Measurements from ENCODE around the gene CTCFL. TPM values are rescaled to one million over a fixed set of nuclear protein-coding genes. Genes with fewer than 3 reads are reported as not detected.

The CTCFL gene
- total and polyA plus RNA-seq, 2 of the 8 experiments (the other 6 are each of a cell fraction or from before 2014, with no cell fraction given) = 0.30 to 0.80 TPM

DNA sequence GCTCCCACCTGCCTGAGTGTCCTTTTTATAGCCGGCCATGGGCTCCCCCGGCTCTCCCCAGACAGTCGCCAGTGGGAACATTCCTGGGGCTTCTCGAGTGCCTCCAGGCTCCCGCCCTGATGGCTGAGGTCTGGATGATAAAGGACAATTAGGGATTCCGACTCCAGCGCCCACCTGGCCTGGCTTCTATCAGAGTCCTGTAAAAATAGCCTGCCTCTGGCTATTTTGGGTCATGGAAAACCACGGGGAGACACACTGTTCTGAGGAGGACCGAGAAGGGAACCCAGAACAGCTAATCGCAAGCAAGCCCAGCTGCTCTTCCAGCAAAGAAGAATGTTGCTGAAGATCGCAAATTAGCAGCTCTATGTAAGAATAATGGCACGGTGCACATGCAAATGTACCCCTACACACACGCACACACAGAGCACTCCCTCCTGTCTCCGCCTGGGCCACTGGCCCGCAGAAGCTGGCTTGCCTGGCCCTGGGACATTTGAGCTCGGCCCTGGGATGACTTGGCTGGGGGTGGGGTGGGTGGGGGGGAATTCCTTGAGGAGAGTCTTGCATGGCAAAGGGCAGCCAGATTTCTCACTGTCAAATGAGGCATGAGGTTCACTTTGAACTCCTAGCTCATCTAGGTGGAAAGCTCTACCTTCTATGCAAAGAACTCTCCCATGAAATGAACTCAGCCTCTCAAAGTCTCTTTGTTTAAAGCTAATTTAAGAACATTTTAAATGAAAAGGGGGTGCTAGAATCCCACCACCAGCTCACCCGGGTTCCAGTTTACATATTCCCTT is 55.3 kb downstream of the CTCFL start:
- H3K79me1 ChIP-seq (ENCODE audit: low read depth, low read length) = no peaks in the 10 kb centered on the region
- H3K23ac ChIP-seq (ENCODE audit: insufficient read length) = no peak overlapping the region
- H2BK15ac ChIP-seq (ENCODE audit: low read length) = peak overlapping the region; percentile 88; the same call in 1 of the 2 replicates
- H4K20me1 ChIP-seq (replicated peaks in 1 of 2; ENCODE audit: control insufficient read depth in 1 of 2, insufficient read depth in 2 of 2, low read length in 2 of 2) = no peaks in the 10 kb centered on the region
- H2AFZ ChIP-seq (ENCODE audit: low read length) = 0 out of 2 replicates have a peak overlapping the region, but pooled peaks have one; percentile 5
- ChIA-PET CTCF (ENCODE audit: partially characterized antibody) (interaction anchor here (0.6 to 4.8 kb wide), 10 partner anchors 9 to 440 kb away, joined by 3 to 18 read pairs (median 4); partner anchors contain the start of gene SPO11), POLR2A (ENCODE audit: partially characterized antibody) (interaction anchor here (0.7 to 2.1 kb wide), 5 partner anchors 14 to 236 kb away, joined by 3 to 13 read pairs (median 3); partner anchors contain the start of gene RBM38)
- H4K8ac ChIP-seq (ENCODE audit: extremely low read depth, insufficient read depth, low read length) = no peak overlapping the region; the same call in 1 of the 2 replicates
- H3K4me3 ChIP-seq (ENCODE audit: extremely low read depth in 1 of 4, insufficient read depth in 2 of 4, low read depth in 3 of 4, low read length in 4 of 4) = no peak overlapping the region
- H4K91ac ChIP-seq (replicated peaks; ENCODE audit: insufficient read length, low read length) = no peak overlapping the region
- H3K27ac ChIP-seq (ENCODE audit: low read depth, low read length) = no peak overlapping the region
- no peak overlapping the region for H2AK5ac ChIP-seq (ENCODE audit: low read depth, low read length)
- no peak overlapping the region; the same call in 1 of the 2 replicates for H2BK20ac ChIP-seq (ENCODE audit: low read length)
- no peak overlapping the region for H3K56ac ChIP-seq (replicated peaks; ENCODE audit: insufficient read length, low read depth, low read length)
- no peaks in the 10 kb centered on the region; a peak in 1 of 7 replicates for H3K27me3 ChIP-seq (replicated peaks in 1 of 4; ENCODE audit: control insufficient read depth in 3 of 4, extremely low read depth in 1 of 4, insufficient read depth in 3 of 4, low read length in 3 of 4)
- H3K36me3 ChIP-seq (ENCODE audit: control insufficient read depth in 2 of 4, insufficient read depth in 4 of 4, low read length in 3 of 4) = no peaks in the 10 kb centered on the region
- no peak overlapping the region for H3K4ac ChIP-seq (replicated peaks; ENCODE audit: insufficient read length, low read depth, low read length)
- H3K4me1 ChIP-seq (replicated peaks in 1 of 4; ENCODE audit: control insufficient read depth in 3 of 4, insufficient read depth in 4 of 4, low read length in 3 of 4) = peaks cover 0 to 30% (median 19%) of the 10 kb centered on the region in 4 experiments; a peak in 6 of 7 replicates
- no peak for DNase-seq (ENCODE audit: low read depth in 1 of 2, low spot score in 2 of 2)
- peak overlapping the region; percentile 67; the same call in 1 of the 2 replicates for H2BK5ac ChIP-seq (ENCODE audit: low read depth, low read length)
- H3K18ac ChIP-seq (ENCODE audit: extremely low read depth, low read length) = no peak overlapping the region; the same call in 1 of the 2 replicates
- no peaks in the 10 kb centered on the region for H3K79me2 ChIP-seq (ENCODE audit: control insufficient read depth in 1 of 2, insufficient read depth in 2 of 2, low read length in 2 of 2)
- no peak overlapping the region for H3K14ac ChIP-seq (ENCODE audit: insufficient read length)
- no peak overlapping the region for H4K5ac ChIP-seq (ENCODE audit: insufficient read length, low read depth, low read length)
- H2BK120ac ChIP-seq (replicated peaks; ENCODE audit: low read depth, low read length) = no peak overlapping the region
- H3K9ac ChIP-seq (replicated peaks in 1 of 4; ENCODE audit: extremely low read depth in 1 of 4, low read depth in 3 of 4, low read length in 3 of 4) = no peak overlapping the region
- FAIRE-seq = no peak
- 53% methylated on average over 17 of the region's 17 CpGs; no CpG with 5 or more reads in 1 of the 2 experiments for WGBS, 2 experiments (ENCODE audit: extremely low coverage in 1 of 2, insufficient coverage in 1 of 2, insufficient read length in 1 of 2, insufficient replicate concordance in 2 of 2, low coverage in 1 of 2, low lambda C conversion rate in 2 of 2, missing lambda C conversion rate in 1 of 2)
- no peaks in the 10 kb centered on the region for H3K23me2 ChIP-seq (ENCODE audit: low read depth, low read length)
- peak overlapping the region; percentile 60; the same call in 1 of the 2 replicates for H2BK12ac ChIP-seq (ENCODE audit: low read depth, low read length)
- H3K9me3 ChIP-seq (ENCODE audit: insufficient read depth in 2 of 2, low read depth in 1 of 2, low read length in 1 of 2) = no peaks in the 10 kb centered on the region
- H3K4me2 ChIP-seq (ENCODE audit: insufficient read depth in 1 of 2, low read depth in 2 of 2, low read length in 2 of 2) = peak overlapping the region; percentile 22 to 48; a peak in 3 of 4 replicates
- TF ChIP-seq POU5F1 (IDR thresholded peaks at IDR 0.05; ENCODE audit: low read depth, low read length) (no peak), SP2 (IDR thresholded peaks at IDR 0.05; ENCODE audit: low read length) (no peak), BACH1 (IDR thresholded peaks at IDR 0.05; ENCODE audit: low read length) (no peak), TBP (IDR thresholded peaks at IDR 0.05; ENCODE audit: low read depth, low read length) (no peak)
- TF ChIP-seq, protein P1, sequence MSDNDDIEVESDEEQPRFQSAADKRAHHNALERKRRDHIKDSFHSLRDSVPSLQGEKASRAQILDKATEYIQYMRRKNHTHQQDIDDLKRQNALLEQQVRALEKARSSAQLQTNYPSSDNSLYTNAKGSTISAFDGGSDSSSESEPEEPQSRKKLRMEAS (IDR thresholded peaks at IDR 0.05) = no peak

All from H1 (cell line).